ENCODE measurements around the gene PTPN4.

DNA sequence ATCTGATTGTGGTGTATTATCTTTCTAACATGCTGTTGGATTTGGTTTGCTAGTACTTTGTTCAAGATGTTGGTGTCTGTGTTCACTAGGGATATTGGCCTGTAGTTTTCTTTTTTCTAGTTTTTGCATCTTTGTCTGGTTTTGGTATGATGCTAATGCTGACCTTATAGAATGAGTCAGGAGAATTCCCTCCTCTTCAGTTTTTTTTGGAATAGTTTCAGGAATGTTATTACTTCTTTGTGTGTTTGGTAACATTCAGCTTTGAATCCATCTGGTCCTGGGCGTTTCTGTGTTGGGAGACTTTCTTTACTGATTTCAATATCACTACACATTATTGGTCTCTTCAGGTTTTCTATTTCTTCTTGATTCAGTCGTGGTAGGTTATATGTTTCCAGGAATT lies 129.0 kb downstream of the PTPN4 start:
- TF ChIP-seq, protein P1, sequence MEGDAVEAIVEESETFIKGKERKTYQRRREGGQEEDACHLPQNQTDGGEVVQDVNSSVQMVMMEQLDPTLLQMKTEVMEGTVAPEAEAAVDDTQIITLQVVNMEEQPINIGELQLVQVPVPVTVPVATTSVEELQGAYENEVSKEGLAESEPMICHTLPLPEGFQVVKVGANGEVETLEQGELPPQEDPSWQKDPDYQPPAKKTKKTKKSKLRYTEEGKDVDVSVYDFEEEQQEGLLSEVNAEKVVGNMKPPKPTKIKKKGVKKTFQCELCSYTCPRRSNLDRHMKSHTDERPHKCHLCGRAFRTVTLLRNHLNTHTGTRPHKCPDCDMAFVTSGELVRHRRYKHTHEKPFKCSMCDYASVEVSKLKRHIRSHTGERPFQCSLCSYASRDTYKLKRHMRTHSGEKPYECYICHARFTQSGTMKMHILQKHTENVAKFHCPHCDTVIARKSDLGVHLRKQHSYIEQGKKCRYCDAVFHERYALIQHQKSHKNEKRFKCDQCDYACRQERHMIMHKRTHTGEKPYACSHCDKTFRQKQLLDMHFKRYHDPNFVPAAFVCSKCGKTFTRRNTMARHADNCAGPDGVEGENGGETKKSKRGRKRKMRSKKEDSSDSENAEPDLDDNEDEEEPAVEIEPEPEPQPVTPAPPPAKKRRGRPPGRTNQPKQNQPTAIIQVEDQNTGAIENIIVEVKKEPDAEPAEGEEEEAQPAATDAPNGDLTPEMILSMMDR (IDR thresholded peaks at IDR 0.05): no peak
- TF ChIP-seq ZFX (IDR thresholded peaks at IDR 0.05; ENCODE audit: borderline replicate concordance): no peak

Measured in 22Rv1 (cell line).